Right lobe of liver (tissue), 6 donors: ENCODE measurements around the gene CELSR1. TPM values are rescaled to one million over a fixed set of nuclear protein-coding genes. Genes with fewer than 3 reads are reported as not detected.
A peak's percentile ranks its signal among the peaks of the same experiment; 100 is the strongest.

Experiments
- ATAC-seq, 4 donors: fragments of 200-7000 bp; cut with Tn5 transposase; one replicate each; pipeline ENCODE4 v1.9.1; 2020; ENCODE audit warnings: mild to moderate bottlenecking in 4 of 4, moderate library complexity in 4 of 4
- DNase-seq, 3 donors: peaks; one replicate each; pipeline ENCODE4 v3.0.0-alpha.2; 2020
- H3K27ac ChIP-seq, 3 donors: fragments of 200-600 bp; one replicate each; pipeline ENCODE4 v1.8.0; 2022
- H3K27me3 ChIP-seq, 2 donors: fragments of 200-600 bp; one replicate each; pipeline ENCODE4 v1.8.0; 2022
- H3K36me3 ChIP-seq, 4 donors: fragments of 200-600 bp; sonication (generic) in 1 of 4; one replicate each; pipeline versions ENCODE4 v1.5.1 to v1.8.0; 2017 to 2022; ENCODE audit warnings: control low read depth in 1 of 4
- H3K4me1 ChIP-seq, 4 donors: fragments of 200-600 bp; sonication (generic) in 1 of 4; one replicate each; pipeline versions ENCODE4 v1.5.1 to v1.8.0; 2017 to 2022; ENCODE audit warnings: control low read depth in 1 of 4
- H3K4me3 ChIP-seq, 3 donors: fragments of 200-600 bp; one replicate each; pipeline ENCODE4 v1.8.0; 2022
- H3K9me3 ChIP-seq, 4 donors: fragments of 200-600 bp; sonication (generic) in 1 of 4; one replicate each; pipeline versions ENCODE4 v1.5.1 to v1.8.0; 2017 to 2022; ENCODE audit warnings: control low read depth in 1 of 4
- POLR2A ChIP-seq: fragments of 450-650 bp; IDR thresholded peaks from one replicate; pipeline ENCODE4 v1.6.1; 2017; ENCODE audit warnings: antibody characterized with exemption, mild to moderate bottlenecking
- WGBS: methylation state at CpG from one replicate; pipeline ENCODE4 v1.1.6; 2018; ENCODE audit warnings: low coverage, low lambda C conversion rate; ENCODE audit not compliant: insufficient coverage; ENCODE audit errors: missing lambda C conversion rate; 5-methylcytosine and 5-hydroxymethylcytosine counted together
- intact Hi-C, 2 donors: fragments of 100-400 bp; cut with DNase I; formaldehyde crosslinking; loops; one replicate each; pipeline versions ENCODE4 v1.11.2 to v1.14.1; 2022
- total RNA-seq, 6 experiments: library from RNA; depleted of rRNA in 2 of 6; stranded (reverse); fragments of >200 nt in 2 of 6; fragmentation: NEBNext Ultra II Directional in 3 of 6; extraction: Animal tissue kit (Norgen Biotek cat#: 25700) in 3 of 6; gene quantifications; one replicate each; pipeline versions ENCODE4 v1.1.0 to v1.2.4, GENCODE V29; 2016 to 2023
- TF ChIP-seq, protein P1 (sequence below), 4 donors: fragments of 200-600 bp in 3 of 4; fragments of 450-650 bp in 1 of 4; IDR thresholded peaks; one replicate each; pipeline versions ENCODE4 v1.5.1 to v1.8.0; 2016 to 2022; ENCODE audit warnings: antibody characterized with exemption in 4 of 4, mild to moderate bottlenecking in 2 of 4
- donor health status: DM: no; HTN: yes; CAD: no.
- donor health status: DM: no; HTN: no; CAD: no.
- donor health status: DM: no; HTN: no; CAD: no.
- donor health status: DM: no; HTN: yes; CAD: no.
- donor health status: DM: no; HTN: yes; CAD: no.

CELSR1 gene
- total RNA-seq, 6 experiments from 2014 or later, result 2.9 to 8.2 (median 5.0) TPM

DNA sequence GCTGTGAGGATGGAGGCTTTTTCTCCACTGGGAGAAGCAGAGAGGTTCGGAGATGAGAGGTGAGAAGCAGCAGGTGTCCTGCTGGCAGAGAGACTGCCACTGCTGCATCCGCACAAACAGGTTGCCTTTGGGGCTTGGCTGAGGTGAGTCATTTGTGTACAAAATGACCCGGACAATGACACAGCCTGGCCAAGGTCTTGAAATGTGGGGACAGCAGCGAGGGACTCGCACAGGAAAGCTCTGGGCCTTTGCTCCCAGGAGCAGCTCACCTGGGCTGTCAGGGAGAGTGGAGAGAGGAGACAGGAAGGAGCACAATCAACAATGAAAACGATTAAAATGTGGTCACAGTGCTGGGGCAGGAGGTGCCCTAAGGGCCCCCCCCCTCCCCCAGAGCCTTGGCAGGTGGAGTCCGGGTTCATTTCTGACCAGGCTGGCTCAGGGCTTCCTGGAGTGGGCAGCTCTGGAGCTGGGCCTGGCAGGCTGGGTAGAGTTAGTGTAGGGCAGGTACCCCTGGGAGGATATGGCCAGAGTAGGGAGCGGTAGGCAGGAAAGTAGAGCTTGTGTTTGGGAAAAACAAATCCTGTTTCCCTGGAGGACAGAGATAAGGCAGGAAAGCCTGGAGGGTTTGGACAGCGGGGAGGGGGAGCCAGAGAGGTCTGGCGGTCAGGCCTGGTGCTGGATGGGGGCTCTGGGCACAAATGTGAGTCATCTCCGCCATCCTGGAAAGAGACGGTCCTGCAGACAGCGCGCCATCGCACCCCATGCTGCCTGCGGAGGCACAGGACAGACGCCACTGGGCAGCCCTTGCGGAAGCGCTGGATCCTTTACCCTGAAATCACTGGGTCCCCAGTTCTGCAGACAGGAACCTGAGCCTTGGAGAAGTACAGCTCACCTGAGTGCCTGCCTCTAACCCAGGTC, 37.8 kb upstream of the CELSR1 start:
- intact Hi-C loops, result loop anchor here in 1 of 2 donors (10.0 kb wide), 1 partner anchor 80 kb away; no protein-coding TSS in a partner anchor
- WGBS, result 23% methylated on average over 7 of the region's 19 CpGs
- DNase-seq (peak; percentile 75 to 81 (median 81)), ATAC-seq (peak; percentile 57 to 77 (median 70))
- no peaks in the 10 kb centered on the region for H3K9me3 ChIP-seq
- no peaks in the 10 kb centered on the region for H3K36me3 ChIP-seq
- peak overlapping the region; percentile 55 to 68 (median 67) for H3K27ac ChIP-seq
- peaks cover 0 to 47% (median 23%) of the 10 kb centered on the region in 4 donors for H3K4me1 ChIP-seq
- no peak overlapping the region for H3K4me3 ChIP-seq
- H3K27me3 ChIP-seq, result no peaks in the 10 kb centered on the region
- TF ChIP-seq POLR2A, result peak; percentile 84
- TF ChIP-seq, protein P1, sequence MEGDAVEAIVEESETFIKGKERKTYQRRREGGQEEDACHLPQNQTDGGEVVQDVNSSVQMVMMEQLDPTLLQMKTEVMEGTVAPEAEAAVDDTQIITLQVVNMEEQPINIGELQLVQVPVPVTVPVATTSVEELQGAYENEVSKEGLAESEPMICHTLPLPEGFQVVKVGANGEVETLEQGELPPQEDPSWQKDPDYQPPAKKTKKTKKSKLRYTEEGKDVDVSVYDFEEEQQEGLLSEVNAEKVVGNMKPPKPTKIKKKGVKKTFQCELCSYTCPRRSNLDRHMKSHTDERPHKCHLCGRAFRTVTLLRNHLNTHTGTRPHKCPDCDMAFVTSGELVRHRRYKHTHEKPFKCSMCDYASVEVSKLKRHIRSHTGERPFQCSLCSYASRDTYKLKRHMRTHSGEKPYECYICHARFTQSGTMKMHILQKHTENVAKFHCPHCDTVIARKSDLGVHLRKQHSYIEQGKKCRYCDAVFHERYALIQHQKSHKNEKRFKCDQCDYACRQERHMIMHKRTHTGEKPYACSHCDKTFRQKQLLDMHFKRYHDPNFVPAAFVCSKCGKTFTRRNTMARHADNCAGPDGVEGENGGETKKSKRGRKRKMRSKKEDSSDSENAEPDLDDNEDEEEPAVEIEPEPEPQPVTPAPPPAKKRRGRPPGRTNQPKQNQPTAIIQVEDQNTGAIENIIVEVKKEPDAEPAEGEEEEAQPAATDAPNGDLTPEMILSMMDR (IDR thresholded peaks at IDR 0.05), result peak in 1 of 4 donors; percentile 14

DNA sequence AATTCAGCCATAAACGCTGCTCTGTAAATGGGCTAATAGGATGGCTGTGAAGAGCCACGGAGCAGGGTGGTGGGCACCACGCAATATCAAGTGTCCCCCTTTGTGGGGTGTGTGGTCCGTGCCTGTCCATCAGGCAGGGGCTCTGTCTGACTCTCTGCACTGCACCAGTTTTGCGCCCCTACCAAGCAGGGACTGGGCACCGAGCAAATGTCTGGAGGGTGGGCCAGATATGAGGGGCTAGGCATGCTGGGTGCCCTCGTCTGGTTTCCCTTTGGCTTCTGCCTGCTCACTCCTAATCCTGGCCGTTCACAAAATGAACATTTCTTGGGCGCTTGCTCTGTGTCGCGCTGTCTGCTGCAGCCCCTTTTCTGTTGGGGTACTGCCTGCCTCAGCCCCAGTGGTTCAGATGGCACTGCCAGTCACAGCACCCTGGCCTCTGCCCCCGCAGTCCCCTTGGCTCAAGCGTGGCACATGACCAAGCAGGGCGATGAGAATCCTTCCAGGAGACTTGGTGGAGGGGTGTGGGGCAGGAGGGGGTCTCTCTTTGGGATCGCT, 37.1 kb upstream of the CELSR1 start:
- H3K9me3 ChIP-seq, result no peaks in the 10 kb centered on the region
- WGBS, result 75% methylated on average over 2 of the region's 15 CpGs
- ATAC-seq, result no peak
- H3K27me3 ChIP-seq, result no peaks in the 10 kb centered on the region
- H3K27ac ChIP-seq, result peak overlapping the region in 2 of 3 donors; percentile 55 to 68
- H3K36me3 ChIP-seq, result no peaks in the 10 kb centered on the region
- H3K4me1 ChIP-seq, result peaks cover 0 to 40% (median 19%) of the 10 kb centered on the region in 4 donors
- no peak for TF ChIP-seq POLR2A
- TF ChIP-seq, protein P1 (IDR thresholded peaks at IDR 0.05), result no peak
- H3K4me3 ChIP-seq, result no peak overlapping the region
- DNase-seq, result peak in 1 of 3 donors; percentile 38
- intact Hi-C loops, result loop anchor here in 1 of 2 donors (10.0 kb wide), 1 partner anchor 80 kb away; no protein-coding TSS in a partner anchor

DNA sequence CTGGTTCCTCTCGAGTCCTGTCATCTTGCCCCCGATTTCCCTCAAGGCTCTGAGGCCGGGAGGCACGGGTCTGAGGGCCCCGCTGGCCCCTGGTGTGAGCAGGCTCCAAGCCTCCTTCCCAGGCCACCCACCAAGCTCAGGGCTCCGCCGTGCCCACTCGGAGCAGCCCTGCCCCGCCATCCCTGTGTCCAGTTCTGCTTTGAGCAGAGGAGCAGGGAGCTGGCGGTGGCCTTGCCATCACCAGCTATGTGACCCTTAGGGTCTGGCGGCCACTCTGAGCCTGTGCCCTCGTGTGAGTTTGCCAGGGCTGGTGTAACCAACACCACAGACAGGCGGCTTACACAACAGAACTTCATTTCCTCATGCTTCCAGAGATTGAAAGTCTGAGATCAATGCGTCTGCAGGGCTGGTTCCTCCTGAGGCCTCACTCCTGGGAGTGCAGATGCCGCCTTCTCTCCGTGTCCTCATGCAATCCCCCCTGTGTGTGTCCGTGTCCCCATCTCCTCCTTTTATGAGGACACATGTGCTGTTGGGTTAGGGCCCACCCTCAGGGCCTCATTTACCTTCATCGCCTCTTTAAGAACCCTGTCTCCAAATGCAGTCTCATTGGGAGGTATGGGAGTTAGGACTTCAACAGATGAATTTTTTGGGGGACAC, 36.5 kb upstream of the CELSR1 start:
- intact Hi-C loops, result loop anchor here in 1 of 2 donors (10.0 kb wide), 1 partner anchor 81 kb away; no protein-coding TSS in a partner anchor
- Histone ChIP-seq H3K9me3 (no peaks in the 10 kb centered on the region), H3K36me3 (no peaks in the 10 kb centered on the region), H3K4me1 (peaks cover 0 to 34% (median 17%) of the 10 kb centered on the region in 4 donors), H3K27ac (no peak overlapping the region), H3K27me3 (no peaks in the 10 kb centered on the region), H3K4me3 (no peak overlapping the region)
- ATAC-seq (no peak), DNase-seq (peak in 2 of 3 donors; percentile 24 to 51)
- TF ChIP-seq POLR2A, result no peak
- TF ChIP-seq, protein P1 (IDR thresholded peaks at IDR 0.05), result no peak
- WGBS, result 67% methylated on average over 7 of the region's 18 CpGs
